Muscle layer of colon (tissue), 2 donors: Measurements from ENCODE around the gene PJA1.

ENCODE experiments used
- H3K27ac ChIP-seq: one replicate; pipeline ENCODE4 v1.7.0; 2013; ENCODE audit warnings: low read depth, mild to moderate bottlenecking, low read length, moderate library complexity
- H3K27me3 ChIP-seq, 2 donors: one replicate each; pipeline ENCODE4 v1.7.0; 2013; ENCODE audit warnings: low read length in 2 of 2, mild to moderate bottlenecking in 2 of 2; ENCODE audit not compliant: insufficient read depth in 2 of 2, control insufficient read depth in 1 of 2
- H3K36me3 ChIP-seq: one replicate; pipeline ENCODE4 v1.7.0; 2013; ENCODE audit warnings: mild to moderate bottlenecking, low read length; ENCODE audit not compliant: insufficient read depth
- H3K4me1 ChIP-seq: one replicate; pipeline ENCODE4 v1.7.0; 2013; ENCODE audit warnings: mild to moderate bottlenecking, low read length; ENCODE audit not compliant: insufficient read depth
- H3K4me3 ChIP-seq, 2 donors: one replicate each; pipeline ENCODE4 v1.7.0; 2013; ENCODE audit warnings: low read length in 2 of 2, low read depth in 1 of 2, mild to moderate bottlenecking in 1 of 2, moderate library complexity in 1 of 2
- H3K9ac ChIP-seq: one replicate; pipeline ENCODE4 v1.7.0; 2013; ENCODE audit warnings: low read length
- H3K9me3 ChIP-seq: one replicate; pipeline ENCODE4 v1.7.0; 2013; ENCODE audit warnings: mild to moderate bottlenecking, low read length
- donor health status: abdominal sarcoma.
- donor health status: Adenocarcinoma of cecum.

Gene PJA1

GRCh38 chrX:69139516-69139915 is 25.7 kb downstream of the PJA1 start:
- peaks cover 6% of the 10 kb centered on the region for H3K4me1 ChIP-seq
- H3K4me3 ChIP-seq, result no peak overlapping the region
- peaks cover 0 to 14% of the 10 kb centered on the region in 2 donors for H3K27me3 ChIP-seq
- no peaks in the 10 kb centered on the region for H3K9me3 ChIP-seq
- no peak overlapping the region for H3K27ac ChIP-seq
- H3K36me3 ChIP-seq, result no peaks in the 10 kb centered on the region
- H3K9ac ChIP-seq, result no peak overlapping the region

- no peak overlapping the region for H3K4me3 ChIP-seq
- H3K27ac ChIP-seq, result no peak overlapping the region
- no peaks in the 10 kb centered on the region for H3K36me3 ChIP-seq
- H3K27me3 ChIP-seq, result peaks cover 0 to 14% of the 10 kb centered on the region in 2 donors
- H3K9me3 ChIP-seq, result no peaks in the 10 kb centered on the region
- H3K4me1 ChIP-seq, result peaks cover 6% of the 10 kb centered on the region
- H3K9ac ChIP-seq, result no peak overlapping the region
These were observed 26.7 kb downstream of the PJA1 start for GRCh38 chrX:69138512-69138911.

- H3K9ac ChIP-seq, result no peak overlapping the region
- peaks cover 6% of the 10 kb centered on the region for H3K4me1 ChIP-seq
- no peak overlapping the region for H3K27ac ChIP-seq
- no peaks in the 10 kb centered on the region for H3K36me3 ChIP-seq
- no peak overlapping the region for H3K4me3 ChIP-seq
- no peaks in the 10 kb centered on the region for H3K9me3 ChIP-seq
- peaks cover 0 to 14% of the 10 kb centered on the region in 2 donors for H3K27me3 ChIP-seq
These were observed 27.2 kb downstream of the PJA1 start for GRCh38 chrX:69138118-69138390.

- H3K4me1 ChIP-seq, result peaks cover 6% of the 10 kb centered on the region
- no peaks in the 10 kb centered on the region for H3K36me3 ChIP-seq
- peaks cover 4 to 14% of the 10 kb centered on the region in 2 donors for H3K27me3 ChIP-seq
- H3K9ac ChIP-seq, result no peak overlapping the region
- no peak overlapping the region for H3K27ac ChIP-seq
- no peak overlapping the region for H3K4me3 ChIP-seq
- no peaks in the 10 kb centered on the region for H3K9me3 ChIP-seq
These were observed 27.7 kb downstream of the PJA1 start for GRCh38 chrX:69137371-69138117.

- no peak overlapping the region for H3K9ac ChIP-seq
These were observed 28.5 kb downstream of the PJA1 start for GRCh38 chrX:69136546-69137331.

GRCh38 chrX:69133921-69134542 is 31.2 kb downstream of the PJA1 start:
- Histone ChIP-seq H3K9me3 (no peaks in the 10 kb centered on the region), H3K27ac (no peak overlapping the region), H3K36me3 (no peaks in the 10 kb centered on the region), H3K4me3 (no peak overlapping the region), H3K4me1 (peaks cover 10% of the 10 kb centered on the region), H3K9ac (no peak overlapping the region), H3K27me3 (peaks cover 8 to 11% of the 10 kb centered on the region in 2 donors)

More at GRCh38 chrX:69136546-69137331, 28.5 kb downstream of the PJA1 start:
- H3K27me3 ChIP-seq, result peaks cover 8 to 14% of the 10 kb centered on the region in 2 donors
- H3K9me3 ChIP-seq, result no peaks in the 10 kb centered on the region
- peaks cover 6% of the 10 kb centered on the region for H3K4me1 ChIP-seq
- no peaks in the 10 kb centered on the region for H3K36me3 ChIP-seq
- H3K27ac ChIP-seq, result no peak overlapping the region
- H3K4me3 ChIP-seq, result no peak overlapping the region

GRCh38 chrX:69131886-69132285 is 33.4 kb downstream of the PJA1 start:
- H3K4me3 ChIP-seq, result no peak overlapping the region
- no peak overlapping the region for H3K27ac ChIP-seq
- H3K27me3 ChIP-seq, result peaks cover 8 to 26% of the 10 kb centered on the region in 2 donors
- H3K36me3 ChIP-seq, result no peaks in the 10 kb centered on the region
- H3K9ac ChIP-seq, result no peak overlapping the region
- H3K9me3 ChIP-seq, result no peaks in the 10 kb centered on the region
- H3K4me1 ChIP-seq, result peaks cover 13% of the 10 kb centered on the region

GRCh38 chrX:69130439-69130838 is 34.8 kb downstream of the PJA1 start:
- Histone ChIP-seq H3K4me3 (no peak overlapping the region), H3K27ac (no peak overlapping the region), H3K9ac (no peak overlapping the region), H3K4me1 (peaks cover 10% of the 10 kb centered on the region), H3K27me3 (peaks cover 8 to 16% of the 10 kb centered on the region in 2 donors), H3K36me3 (no peaks in the 10 kb centered on the region), H3K9me3 (no peaks in the 10 kb centered on the region)

GRCh38 chrX:69128588-69128987 is 36.7 kb downstream of the PJA1 start:
- H3K9ac ChIP-seq, result no peak overlapping the region
- H3K27me3 ChIP-seq, result peaks cover 8 to 21% of the 10 kb centered on the region in 2 donors
- peaks cover 10% of the 10 kb centered on the region for H3K4me1 ChIP-seq
- H3K4me3 ChIP-seq, result no peak overlapping the region
- H3K9me3 ChIP-seq, result no peaks in the 10 kb centered on the region
- H3K27ac ChIP-seq, result no peak overlapping the region
- no peaks in the 10 kb centered on the region for H3K36me3 ChIP-seq

GRCh38 chrX:69127466-69127865 is 37.8 kb downstream of the PJA1 start:
- H3K9me3 ChIP-seq, result no peaks in the 10 kb centered on the region
- peaks cover 3 to 22% of the 10 kb centered on the region in 2 donors for H3K27me3 ChIP-seq
- H3K4me1 ChIP-seq, result peaks cover 10% of the 10 kb centered on the region
- no peaks in the 10 kb centered on the region for H3K36me3 ChIP-seq
- H3K9ac ChIP-seq, result no peak overlapping the region
- no peak overlapping the region for H3K4me3 ChIP-seq
- H3K27ac ChIP-seq, result no peak overlapping the region

GRCh38 chrX:69126642-69127041 is 38.6 kb downstream of the PJA1 start:
- Histone ChIP-seq H3K9ac (no peak overlapping the region), H3K36me3 (no peaks in the 10 kb centered on the region), H3K9me3 (no peaks in the 10 kb centered on the region), H3K4me3 (no peak overlapping the region), H3K4me1 (peaks cover 10% of the 10 kb centered on the region), H3K27me3 (peaks cover 0 to 22% of the 10 kb centered on the region in 2 donors), H3K27ac (no peak overlapping the region)
